Embryonic facial prominence (tissue), 1 donor: ENCODE data around the gene CCDC142.
"Not testable (repeated sequence)": the region's sequence is repeated elsewhere in the genome, so short reads cannot be mapped to it uniquely, and the experiment has no call there.

Experiments used
- DNase-seq: peaks from one replicate; pipeline ENCODE4 v3.0.0-alpha.2; 2016; ENCODE audit errors: extremely low spot score

CCDC142 gene

GRCh38 chr2:74498500-74499266, 15.9 kb upstream of the CCDC142 start:
- DNase-seq: no peak

DNA sequence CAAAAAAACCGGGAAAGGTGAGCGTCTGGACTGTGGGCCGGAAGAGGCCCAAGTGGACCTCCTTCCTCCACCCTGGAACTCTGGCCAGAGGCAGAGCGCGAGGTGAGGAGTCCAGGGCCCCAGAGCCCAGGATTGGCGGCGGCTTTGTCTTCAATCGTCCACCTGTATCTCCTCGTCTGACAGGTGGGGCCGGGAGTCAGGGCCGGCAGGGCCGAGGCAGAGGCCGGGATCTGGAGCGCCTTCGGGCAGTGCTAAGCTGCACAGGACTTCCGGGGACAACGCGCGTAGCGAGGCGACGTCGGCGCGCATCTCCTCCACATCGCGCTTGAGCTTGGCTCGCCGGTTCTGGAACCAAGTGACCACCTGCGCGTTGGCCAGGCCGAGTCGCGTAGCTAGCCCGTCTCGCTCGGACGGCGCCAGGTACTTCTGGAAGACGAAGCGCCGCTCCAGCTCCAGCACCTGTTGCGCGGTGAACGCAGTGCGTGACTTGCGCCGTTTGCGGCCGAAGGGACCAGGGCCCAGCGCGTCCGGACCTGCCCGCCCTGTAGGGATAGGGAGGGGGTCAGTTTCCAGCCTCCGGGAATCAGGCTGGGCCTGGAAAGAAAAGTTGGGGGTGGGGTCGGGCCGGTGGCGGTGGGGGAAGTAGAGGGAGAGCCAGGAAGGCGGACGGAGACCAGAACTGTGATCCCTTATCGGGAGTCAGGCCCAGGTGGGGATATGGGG, 15.1 kb upstream of the CCDC142 start:
- no peak for DNase-seq

GRCh38 chr2:74496997-74497776, 14.4 kb upstream of the CCDC142 start:
- no peak for DNase-seq

- DNase-seq: no peak
Measured at GRCh38 chr2:74495440-74495839, 12.6 kb upstream of the CCDC142 start.

DNA sequence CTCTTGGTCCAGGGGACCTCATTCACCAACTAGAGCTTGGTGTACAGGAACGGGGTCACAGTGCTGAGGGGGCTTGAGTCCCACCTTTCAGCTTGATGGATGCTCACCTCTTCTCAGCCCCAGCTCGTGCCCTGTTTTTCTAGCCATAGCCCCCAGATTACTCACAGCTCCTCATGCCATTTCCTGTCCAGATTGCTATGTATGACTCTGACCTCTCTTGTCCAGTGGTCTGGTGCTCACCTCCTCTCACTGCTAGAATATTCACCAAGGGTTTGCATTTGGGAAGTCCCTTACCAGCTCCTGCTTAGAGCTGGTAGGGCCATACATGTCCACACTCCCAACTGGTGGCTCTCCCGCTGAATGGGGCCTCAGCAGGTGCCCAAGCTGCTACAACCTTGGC, 10.7 kb upstream of the CCDC142 start:
- no peak for DNase-seq

DNA sequence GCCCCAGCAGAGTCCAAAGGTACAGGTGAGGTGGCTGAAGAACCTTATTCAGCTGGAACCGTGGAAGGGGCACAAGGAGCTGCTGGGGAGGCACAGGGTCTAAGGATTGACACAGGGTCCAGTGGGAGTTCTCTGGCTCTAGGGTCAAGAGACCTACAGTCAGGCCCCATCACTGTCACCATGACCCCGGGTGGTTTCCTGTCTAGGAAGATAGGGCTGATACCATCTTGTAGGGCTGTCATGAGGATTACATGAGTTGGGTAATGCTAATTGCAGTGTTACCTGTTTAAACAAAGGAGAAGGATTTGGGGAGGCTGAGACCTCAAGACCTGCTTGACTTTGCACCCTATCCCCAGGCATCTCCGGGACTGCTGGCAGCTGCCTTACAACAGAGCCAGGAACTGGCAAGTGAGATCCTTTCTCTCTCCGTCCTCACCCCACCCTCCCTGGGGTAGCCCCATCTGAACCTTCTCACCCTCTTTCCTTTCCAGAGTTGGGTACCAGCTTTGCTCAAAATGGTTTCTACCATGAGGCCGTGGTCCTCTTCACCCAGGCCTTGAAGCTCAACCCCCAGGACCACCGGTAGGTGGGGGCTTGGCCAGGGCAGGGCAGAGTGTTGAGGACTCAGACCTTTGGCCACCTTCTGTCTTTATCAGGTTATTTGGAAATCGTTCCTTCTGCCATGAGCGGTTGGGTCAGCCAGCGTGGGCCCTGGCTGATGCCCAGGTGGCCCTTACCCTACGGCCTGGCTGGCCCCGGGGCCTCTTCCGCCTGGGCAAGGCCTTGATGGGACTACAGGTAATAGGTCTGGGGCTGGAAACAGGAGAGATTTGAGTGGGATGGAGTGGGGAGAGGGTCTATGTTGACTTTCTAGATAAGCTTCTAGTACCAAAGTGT, 9.1 kb upstream of the CCDC142 start:
- no peak for DNase-seq

GRCh38 chr2:74489906-74490305, 7.1 kb upstream of the CCDC142 start:
- no peak for DNase-seq

DNA sequence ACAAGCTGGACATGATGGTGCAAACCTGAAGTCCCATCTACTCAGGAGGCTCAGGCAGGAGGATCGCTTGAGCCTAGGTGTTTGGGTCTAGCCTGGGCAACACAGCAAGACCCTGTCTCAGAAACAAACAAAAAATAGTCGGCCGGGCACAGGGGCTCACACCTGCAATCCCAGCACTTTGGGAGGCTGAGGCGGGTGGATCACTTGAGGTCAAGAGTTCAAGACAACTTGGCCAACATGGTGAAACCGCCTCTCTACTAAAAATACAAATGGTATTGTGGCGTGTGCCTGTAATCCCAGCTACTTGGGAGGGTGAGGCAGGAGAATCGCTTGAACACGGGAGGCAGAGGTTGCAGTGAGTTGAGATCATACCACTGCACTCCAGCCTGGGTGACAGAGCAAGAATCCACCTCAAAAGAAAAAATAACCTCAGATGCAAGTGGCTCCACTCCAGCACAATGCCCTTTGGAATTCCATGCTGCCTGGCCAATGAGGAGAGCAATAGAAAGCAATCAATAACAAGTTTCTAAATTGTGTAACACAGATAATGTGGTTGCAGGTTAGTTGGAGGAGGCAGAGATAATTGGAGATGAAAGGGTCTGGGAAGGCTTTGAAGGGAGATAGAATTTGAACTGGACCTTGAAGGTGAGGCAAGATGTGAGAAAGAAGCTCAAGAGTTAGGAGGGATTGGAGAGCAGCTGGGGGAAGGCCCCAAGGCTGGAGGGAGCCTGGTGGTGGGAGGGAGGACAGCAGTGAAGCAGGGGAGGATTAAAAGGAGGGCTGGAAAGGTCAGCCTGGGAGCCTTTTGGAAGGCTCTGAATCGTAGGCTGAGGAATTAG, 6.1 kb upstream of the CCDC142 start:
- DNase-seq: no peak

- DNase-seq: no peak
Measured at GRCh38 chr2:74486141-74486540, 3.3 kb upstream of the CCDC142 start.

DNA sequence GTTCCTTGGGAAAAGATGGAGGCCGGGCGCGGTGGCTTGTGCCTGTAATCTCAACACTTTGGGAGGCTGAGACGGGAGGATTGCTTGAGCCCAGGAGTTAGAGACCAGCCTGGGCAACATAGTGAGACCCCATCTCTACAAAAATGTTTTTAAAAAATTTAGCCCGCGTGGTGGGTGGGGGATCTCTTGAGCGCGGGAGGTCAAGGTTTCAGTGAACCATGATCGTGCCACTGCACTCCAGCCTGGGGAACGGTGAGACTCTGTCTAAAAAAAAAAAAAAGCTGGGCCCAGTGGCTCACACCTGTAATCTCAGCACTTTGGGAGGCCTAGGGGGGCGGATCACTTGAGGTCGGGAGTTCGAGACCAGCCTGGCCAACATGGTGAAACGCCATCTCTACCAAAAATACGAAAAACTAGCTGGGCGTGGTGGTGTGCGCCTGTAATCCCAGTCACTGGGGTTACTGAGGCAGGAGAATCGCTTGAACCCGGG, 922 bp upstream of the CCDC142 start:
- not testable (repeated sequence) for DNase-seq

DNA sequence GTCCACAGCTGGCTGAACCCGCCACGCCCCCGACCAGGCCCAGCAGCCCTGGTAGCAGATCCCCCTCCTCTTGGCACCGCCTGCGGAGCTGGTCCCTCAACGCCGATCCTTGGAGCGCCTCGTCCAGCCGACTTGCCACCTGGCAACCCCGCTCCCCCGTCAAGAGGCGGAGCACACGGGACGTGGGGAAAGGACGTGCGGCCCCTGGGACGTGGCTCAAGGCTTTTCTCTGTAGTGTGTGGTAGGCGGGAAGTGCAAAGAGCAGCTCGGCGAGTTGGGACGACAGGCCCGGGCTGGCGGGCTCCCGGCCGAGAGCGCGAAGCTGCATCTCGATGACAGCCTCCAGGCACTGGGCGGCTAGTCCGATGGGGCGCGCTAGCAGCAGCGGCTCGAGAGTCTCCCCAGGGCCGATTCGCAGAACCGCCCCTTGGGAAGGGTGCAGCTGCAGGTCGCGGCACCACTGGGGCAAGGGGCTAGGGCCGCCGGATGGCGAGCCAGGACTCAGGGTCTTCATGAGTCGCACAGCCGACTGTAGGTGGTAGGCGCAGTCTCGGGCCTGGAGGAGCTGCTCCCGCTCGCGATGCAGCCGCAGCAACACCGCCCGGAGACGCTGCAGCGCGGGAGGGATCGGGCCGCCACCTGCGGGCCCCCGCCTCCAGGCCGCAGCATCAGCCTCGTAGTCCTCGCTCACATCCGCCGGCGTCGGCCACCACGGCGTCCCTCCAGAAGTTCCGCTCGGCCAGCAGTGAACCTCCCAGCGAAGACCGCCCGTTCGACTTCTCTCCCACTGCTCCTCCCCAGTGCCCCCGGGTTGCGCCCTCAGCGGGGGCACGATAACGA, 617 bp downstream of the CCDC142 start:
- DNase-seq: no peak

DNA sequence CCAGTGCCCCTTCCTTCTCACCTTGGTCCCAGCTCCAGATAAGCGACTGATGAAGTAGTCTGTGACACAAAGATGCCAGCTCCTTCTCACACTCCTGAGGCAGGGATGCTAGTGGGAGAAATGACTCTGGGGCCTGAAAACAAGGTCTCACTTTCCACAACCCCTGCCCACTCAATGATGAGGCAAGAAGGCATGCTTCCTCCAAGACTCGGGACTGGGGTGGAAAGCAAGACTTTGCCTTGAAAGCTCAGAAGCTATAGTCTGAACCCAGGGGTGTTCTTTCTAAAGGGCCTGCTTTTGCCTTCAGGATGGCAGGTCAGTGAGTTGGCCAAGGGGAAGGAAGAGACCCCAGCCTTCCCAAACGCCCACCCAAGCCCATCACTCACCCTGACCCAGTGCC, 1.4 kb downstream of the CCDC142 start:
- no peak for DNase-seq

- DNase-seq: no peak
Measured at GRCh38 chr2:74474899-74475298, 7.9 kb downstream of the CCDC142 start.

- DNase-seq: no peak
Measured at GRCh38 chr2:74474481-74474880, 8.3 kb downstream of the CCDC142 start.

DNA sequence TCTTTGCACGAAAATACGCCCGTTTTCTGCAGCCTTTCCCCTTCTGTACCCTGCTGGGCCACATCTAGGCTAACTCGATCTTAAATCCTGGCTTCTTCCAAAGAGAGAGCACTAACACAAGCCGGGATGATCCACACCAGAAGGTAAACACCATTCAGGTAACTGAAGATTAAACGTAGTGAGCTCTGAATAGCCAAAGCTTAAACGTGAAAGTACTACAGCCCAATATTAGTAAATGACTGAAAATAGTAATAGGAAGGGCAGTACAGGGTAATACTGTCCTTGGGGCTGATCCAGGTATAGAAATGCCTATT, 9.9 kb downstream of the CCDC142 start:
- no peak for DNase-seq

DNA sequence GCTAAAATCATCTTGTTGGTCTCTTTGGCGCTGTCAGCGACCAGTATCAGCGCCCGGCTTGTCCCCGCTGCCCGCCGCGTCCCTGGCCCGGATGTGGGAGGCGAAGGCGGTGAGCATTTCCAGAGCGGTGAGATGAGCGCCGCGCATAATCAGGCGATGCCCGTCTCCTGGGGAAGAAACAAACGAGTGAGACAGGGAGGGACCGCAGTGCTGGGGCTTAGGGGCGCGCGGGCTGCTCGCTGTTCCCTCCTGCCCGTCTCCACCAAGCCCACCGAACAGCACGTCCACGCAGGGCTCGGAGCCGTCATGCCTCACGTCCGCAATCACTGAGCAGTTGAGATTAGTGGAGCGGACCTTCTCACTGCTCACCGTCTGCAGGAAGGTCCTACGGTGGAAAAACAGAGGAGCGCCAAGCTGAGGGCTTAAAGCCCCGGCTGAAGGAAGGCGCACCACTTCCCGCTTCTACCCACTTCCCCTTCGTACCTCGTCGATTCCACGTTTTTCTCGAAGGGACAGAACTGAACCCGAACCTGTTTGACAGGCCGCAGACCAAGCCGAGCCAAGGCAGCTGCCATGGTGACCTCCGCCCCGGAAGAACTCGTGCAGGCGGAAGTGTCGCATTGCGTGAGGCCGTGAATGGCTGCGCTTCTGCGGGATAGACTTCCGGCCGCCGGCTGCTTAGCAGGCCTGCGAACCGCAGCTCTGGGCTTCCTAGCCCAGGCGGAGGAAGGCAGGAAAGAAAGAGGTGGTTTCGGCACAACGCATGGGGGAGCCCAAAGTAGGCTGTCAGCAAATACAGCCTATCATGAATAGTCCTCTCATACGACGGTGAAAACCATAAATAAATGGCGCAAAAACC, 10.5 kb downstream of the CCDC142 start, which contains the start of gene MRPL53:
Gene MRPL53, minus strand, starts transcription at position 595 of the 859 bp plus-strand sequence. Its CDS starts 20 bp downstream, at position 575.
- DNase-seq: peak; percentile 84

- DNase-seq: no peak
Measured at GRCh38 chr2:74471332-74472065, 11.3 kb downstream of the CCDC142 start.

- DNase-seq: not testable (repeated sequence)
Measured at GRCh38 chr2:74470742-74471141, 12.1 kb downstream of the CCDC142 start.
